Tibial nerve (tissue), 4 donors: ENCODE results near the gene CRTC3. TPM values are rescaled to one million over a fixed set of nuclear protein-coding genes. Genes with fewer than 3 reads are reported as not detected.

ENCODE experiments used
- DNase-seq, 2 donors: peaks; one replicate each; pipeline ENCODE4 v3.0.0-alpha.2; 2019; ENCODE audit warnings: low spot score in 2 of 2
- H3K27ac ChIP-seq, 4 donors: fragments of 200-600 bp; sonication (generic) in 3 of 4; one replicate each; pipeline ENCODE4 v1.5.1; 2017 to 2019; ENCODE audit warnings: mild to moderate bottlenecking in 1 of 4
- H3K27me3 ChIP-seq, 2 donors: fragments of 200-600 bp; sonication (generic) in 1 of 2; one replicate each; pipeline versions ENCODE4 v1.5.1 to v1.6.0; 2017 to 2019
- H3K36me3 ChIP-seq, 3 donors: fragments of 200-600 bp; sonication (generic); one replicate each; pipeline ENCODE4 v1.5.1; 2018 to 2019
- H3K4me1 ChIP-seq, 4 donors: fragments of 200-600 bp; sonication (generic) in 3 of 4; one replicate each; pipeline ENCODE4 v1.5.1; 2017 to 2019
- H3K4me3 ChIP-seq, 4 donors: fragments of 200-600 bp; sonication (generic) in 3 of 4; one replicate each; pipeline ENCODE4 v1.5.1; 2017 to 2019; ENCODE audit warnings: mild to moderate bottlenecking in 1 of 4, moderate library complexity in 1 of 4
- H3K9me3 ChIP-seq, 4 donors: fragments of 200-600 bp; sonication (generic) in 3 of 4; one replicate each; pipeline ENCODE4 v1.5.1; 2017 to 2019
- EP300 ChIP-seq, 2 donors: sonication (generic); formaldehyde crosslinking; IDR thresholded peaks; one replicate each; pipeline ENCODE4 v1.6.1; 2017; ENCODE audit warnings: antibody characterized with exemption in 2 of 2, mild to moderate bottlenecking in 1 of 2
- POLR2A ChIP-seq, 2 donors: fragments of 450-650 bp; IDR thresholded peaks; one replicate each; pipeline ENCODE4 v1.6.1; 2017; ENCODE audit warnings: antibody characterized with exemption in 2 of 2, mild to moderate bottlenecking in 2 of 2, moderate library complexity in 2 of 2
- WGBS, 2 donors: methylation state at CpG; one replicate each; pipeline ENCODE4 v1.1.5; 2018; 5-methylcytosine and 5-hydroxymethylcytosine counted together
- total RNA-seq, 4 donors: library from RNA; depleted of rRNA; stranded (reverse); fragments of >200 nt; gene quantifications; one replicate each; pipeline ENCODE4 v1.1.0, GENCODE V29; 2016
- TF ChIP-seq, protein P1 (sequence below), 5 experiments: fragments of 200-600 bp in 3 of 5; fragments of 450-650 bp in 2 of 5; sonication (generic) in 3 of 5; IDR thresholded peaks; one replicate each; pipeline ENCODE4 v1.5.1; 2016 to 2019; ENCODE audit warnings: antibody characterized with exemption in 5 of 5, mild to moderate bottlenecking in 3 of 5, moderate library complexity in 2 of 5

The CRTC3 gene
- total RNA-seq, 4 donors from 2014 or later: 52.7 to 63.7 (median 60.6) TPM

DNA sequence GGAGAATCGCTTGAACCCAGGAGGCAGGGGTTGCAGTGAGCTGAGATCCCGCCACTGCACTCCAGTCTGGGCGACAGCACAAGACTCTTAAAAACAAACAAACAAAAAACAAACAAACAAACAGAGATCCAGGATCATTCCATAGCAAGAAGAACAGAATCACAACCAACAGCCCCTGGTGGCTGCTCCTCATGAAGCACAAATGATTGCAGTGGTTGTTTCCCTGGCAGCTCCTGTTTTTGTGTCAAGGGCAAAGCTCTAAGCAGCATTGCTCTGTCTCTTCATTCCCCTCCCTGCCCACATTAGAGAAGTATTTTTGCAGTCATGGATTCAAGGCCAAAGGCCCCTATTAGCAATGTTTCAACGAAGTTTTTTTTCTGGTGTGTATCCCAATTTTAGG lies 161.6 kb downstream of the CRTC3 start:
- Histone ChIP-seq H3K36me3 (no peaks in the 10 kb centered on the region), H3K9me3 (no peaks in the 10 kb centered on the region), H3K4me1 (peaks cover 0 to under 1% (median 0%) of the 10 kb centered on the region in 4 donors), H3K4me3 (no peak overlapping the region), H3K27me3 (no peaks in the 10 kb centered on the region), H3K27ac (no peak overlapping the region)
- TF ChIP-seq EP300 (IDR thresholded peaks at IDR 0.05) (no peak), POLR2A (IDR thresholded peaks at IDR 0.05) (no peak)
- TF ChIP-seq, protein P1, sequence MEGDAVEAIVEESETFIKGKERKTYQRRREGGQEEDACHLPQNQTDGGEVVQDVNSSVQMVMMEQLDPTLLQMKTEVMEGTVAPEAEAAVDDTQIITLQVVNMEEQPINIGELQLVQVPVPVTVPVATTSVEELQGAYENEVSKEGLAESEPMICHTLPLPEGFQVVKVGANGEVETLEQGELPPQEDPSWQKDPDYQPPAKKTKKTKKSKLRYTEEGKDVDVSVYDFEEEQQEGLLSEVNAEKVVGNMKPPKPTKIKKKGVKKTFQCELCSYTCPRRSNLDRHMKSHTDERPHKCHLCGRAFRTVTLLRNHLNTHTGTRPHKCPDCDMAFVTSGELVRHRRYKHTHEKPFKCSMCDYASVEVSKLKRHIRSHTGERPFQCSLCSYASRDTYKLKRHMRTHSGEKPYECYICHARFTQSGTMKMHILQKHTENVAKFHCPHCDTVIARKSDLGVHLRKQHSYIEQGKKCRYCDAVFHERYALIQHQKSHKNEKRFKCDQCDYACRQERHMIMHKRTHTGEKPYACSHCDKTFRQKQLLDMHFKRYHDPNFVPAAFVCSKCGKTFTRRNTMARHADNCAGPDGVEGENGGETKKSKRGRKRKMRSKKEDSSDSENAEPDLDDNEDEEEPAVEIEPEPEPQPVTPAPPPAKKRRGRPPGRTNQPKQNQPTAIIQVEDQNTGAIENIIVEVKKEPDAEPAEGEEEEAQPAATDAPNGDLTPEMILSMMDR (IDR thresholded peaks at IDR 0.05): no peak
- WGBS, 2 donors: 91 to 92% methylated on average over 4 of the region's 4 CpGs
- no peak for DNase-seq

DNA sequence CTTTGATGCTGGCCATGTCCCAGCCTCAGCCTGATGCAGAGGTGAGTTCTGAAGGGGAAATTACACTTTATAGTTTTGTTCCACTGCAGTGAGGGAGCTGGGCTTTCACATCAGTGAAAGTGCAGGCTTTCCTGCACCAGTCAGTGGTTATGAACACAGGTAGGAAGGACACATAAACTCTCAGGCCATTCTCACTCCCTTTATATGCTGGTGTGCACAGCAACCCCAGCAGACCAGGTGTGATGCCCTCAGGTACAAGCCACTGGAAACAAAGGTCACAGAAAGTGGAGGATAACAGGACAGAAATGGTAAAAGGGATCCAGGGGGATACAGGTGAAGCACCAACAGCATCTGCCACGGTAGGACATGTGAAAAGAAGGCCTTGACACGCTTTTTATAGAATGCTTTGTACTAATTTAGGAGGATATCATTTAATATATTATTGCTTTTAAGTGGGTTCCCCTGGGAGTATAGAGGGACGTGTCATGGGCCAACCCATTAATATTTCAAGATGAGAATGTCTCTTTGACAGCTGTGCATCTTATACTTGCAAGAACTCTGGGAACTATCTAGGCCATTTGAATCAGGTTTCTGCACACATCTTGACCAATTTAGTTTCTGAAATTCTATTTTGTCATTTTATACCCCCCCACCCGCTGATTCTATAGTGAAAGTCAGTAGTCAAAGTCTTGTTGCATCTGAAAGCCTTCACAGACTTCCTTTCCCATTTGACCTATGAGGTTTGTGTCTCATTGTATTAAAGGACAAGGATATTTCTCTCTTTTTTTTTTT lies 162.5 kb downstream of the CRTC3 start:
- Histone ChIP-seq H3K36me3 (no peaks in the 10 kb centered on the region), H3K9me3 (no peaks in the 10 kb centered on the region), H3K27me3 (no peaks in the 10 kb centered on the region), H3K4me1 (no peaks in the 10 kb centered on the region), H3K4me3 (no peak overlapping the region), H3K27ac (no peak overlapping the region)
- no peak for DNase-seq
- whole genome bisulfite sequencing, 2 donors: 84 to 86% methylated on average over 4 of the region's 4 CpGs
- no peak for TF ChIP-seq EP300 (IDR thresholded peaks at IDR 0.05)
- TF ChIP-seq POLR2A (IDR thresholded peaks at IDR 0.05): no peak
- TF ChIP-seq, protein P1 (IDR thresholded peaks at IDR 0.05): no peak

Other genes starting within 250 kb of the CRTC3 start
- 1 to 10 TPM in 2 of 4 donors, under 1 TPM in 2; 0.66 to 2.9 (median 1.2) TPM for gene ZNF774, start 177.6 kb upstream of the CRTC3 start, total RNA-seq
- gene IQGAP1, start 141.7 kb upstream of the CRTC3 start, total RNA-seq: 100 to 1,000 TPM; 238 to 358 (median 282) TPM
- 1 to 10 TPM in 2 of 4 donors, under 1 TPM in 2; 0.66 to 9.6 (median 1.0) TPM for gene BLM, start 187.4 kb downstream of the CRTC3 start, total RNA-seq